ENCODE results near the gene ZCCHC8.
"Not testable (repeated sequence)": the region's sequence is repeated elsewhere in the genome, so short reads cannot be mapped to it uniquely, and the experiment has no call there.

ZCCHC8 gene

GRCh38 chr12:122473543-122474323, 27.0 kb downstream of the ZCCHC8 start:
- no peak for DNase-seq

- peak in 1 of 58 donors; percentile 29 for DNase-seq
Observed at GRCh38 chr12:122471324-122472226, 29.2 kb downstream of the ZCCHC8 start.

GRCh38 chr12:122470576-122470975, 30.2 kb downstream of the ZCCHC8 start:
- not testable (repeated sequence) for DNase-seq

DNA sequence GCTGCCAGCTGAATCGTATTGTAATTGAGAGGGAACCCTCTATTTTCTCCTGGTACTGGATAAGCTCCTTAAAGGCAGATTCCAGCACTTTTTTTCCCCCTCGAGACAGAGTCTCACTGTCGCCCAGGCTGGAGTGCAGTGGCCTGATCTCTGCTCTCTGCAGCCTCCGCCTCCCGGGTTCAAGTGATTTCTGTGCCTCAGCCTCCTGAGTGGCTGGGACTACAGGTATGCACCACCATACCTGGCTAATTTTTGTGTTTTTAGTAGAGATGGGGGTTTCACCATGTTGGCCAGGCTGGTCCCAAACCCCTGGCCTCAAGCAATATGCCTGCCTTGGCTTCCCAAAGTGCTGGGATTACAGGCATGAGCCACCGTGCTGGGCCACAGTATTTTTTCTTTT, 30.9 kb downstream of the ZCCHC8 start:
- not testable (repeated sequence) for DNase-seq

DNA sequence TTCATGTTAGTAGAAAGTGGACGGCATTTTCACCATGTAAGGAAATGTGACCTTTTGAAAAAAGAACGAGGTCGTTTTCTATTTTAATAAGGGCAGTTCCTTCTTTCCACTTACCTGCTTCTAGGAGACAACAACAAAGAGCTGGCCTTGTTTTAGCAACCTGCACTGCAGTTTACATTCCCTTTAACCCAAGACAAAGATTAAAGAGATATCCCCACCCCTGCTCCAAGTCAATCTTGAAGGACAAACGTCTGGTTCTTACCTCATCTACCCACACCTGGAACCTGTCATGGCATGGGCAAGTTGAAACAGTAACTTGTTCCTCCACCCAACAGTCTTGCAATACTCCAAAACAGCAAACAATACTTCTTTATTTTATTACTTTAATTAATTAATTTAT, 32.7 kb downstream of the ZCCHC8 start:
- no peak for DNase-seq

GRCh38 chr12:122464317-122465042, 36.3 kb downstream of the ZCCHC8 start:
- peak in 1 of 58 donors; percentile 0 for DNase-seq

DNA sequence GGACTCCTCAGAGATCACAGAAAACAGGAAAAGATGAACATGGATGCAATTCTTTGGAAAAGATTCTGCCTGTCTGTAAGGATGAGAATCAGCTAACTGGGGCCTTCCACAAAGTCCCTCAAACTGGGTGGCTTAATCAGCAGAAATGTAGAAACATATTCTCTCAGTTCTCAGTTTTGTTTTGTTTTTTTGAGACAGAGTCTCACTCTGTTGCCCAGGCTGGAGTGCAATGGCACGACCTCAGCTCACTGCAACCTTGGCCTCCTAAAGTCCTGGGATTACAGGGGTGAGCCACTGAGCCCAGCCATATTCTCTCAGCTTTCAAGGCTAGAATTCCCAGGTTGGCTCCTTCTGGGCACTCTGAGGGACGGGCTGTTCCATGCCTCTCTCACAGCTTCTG, 40.1 kb downstream of the ZCCHC8 start:
- no peak for DNase-seq

DNA sequence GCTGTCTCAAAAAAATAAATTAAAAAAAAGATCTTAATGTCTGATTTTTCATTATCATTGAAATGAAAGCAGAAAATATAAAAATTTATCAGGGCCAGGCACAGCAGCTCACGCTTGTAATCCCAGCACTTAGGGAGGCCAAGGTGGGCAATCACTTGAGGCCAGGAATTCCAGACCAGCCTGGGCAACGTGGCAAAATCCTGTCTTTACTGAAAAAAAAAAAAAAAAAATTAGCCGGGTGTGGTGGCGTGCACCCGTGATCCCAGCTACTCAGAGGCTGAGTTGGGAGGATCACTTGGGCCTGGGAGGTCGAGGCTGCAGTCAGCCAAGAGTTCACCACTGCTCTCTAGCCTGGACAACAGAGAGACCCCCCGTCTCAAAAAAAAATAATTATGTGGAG, 40.7 kb downstream of the ZCCHC8 start:
- DNase-seq = no peak

DNA sequence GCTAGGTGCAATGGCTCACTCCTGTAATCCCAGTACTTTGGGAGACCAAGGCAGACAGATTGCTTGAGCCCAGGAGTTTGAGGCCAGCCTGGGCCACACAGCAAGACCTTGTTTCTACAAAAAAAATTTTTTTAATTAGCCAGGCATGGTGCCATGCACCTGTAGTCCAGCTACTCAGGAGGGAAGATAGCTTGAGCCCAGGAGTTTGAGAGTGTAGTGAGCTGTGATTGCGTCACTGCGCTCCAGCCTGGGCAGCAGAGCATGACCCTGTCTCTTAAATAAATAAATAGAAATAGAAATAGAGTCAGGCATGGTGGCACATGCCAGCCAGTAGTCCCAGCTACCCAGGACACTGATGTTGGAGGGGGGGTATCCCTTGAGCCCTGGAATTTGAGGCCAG, 41.5 kb downstream of the ZCCHC8 start:
- no peak for DNase-seq

DNA sequence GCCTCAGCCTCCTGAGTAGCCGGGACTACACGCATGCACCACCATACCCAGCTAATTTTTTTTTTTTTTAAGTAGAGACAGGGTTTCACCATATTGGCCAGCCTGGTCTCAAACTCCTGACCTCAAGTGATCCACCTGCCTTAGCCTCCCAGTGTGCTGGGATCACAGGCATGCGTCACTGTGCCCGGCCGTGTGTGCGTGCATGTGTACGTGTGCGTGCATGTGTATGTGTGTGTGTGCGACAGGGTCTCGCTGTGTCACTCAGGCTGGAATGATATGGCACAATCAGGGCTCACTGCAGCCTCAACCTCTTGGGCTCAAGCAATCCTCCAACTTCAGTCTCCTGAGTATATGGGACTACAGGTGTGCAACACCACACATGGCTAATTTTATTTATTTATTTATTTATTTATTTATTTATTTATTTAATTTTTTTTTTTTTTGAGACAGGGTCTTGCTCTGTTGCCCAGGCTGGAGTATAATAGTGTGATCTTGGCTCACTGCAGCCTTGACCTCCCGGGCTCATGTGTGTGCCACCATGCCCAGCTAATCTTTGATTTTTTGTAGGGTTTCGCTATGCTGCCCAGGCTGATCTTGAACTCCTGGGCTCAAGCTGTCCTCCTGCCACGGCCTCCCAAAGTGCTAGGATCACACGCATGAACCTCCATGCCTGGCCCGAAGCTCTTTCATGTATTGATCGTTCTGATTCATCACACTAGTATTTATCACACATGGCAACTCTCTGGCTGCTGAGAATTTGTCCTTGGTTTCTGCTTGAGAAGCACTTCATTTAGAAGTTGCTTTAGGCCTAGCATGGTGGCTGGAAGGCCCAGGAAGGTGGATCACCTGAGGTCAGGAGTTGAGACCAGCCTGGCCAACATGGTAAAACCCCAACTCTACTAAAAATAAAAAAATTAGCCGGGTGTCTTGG, 42.4 kb downstream of the ZCCHC8 start:
- no peak for DNase-seq

DNA sequence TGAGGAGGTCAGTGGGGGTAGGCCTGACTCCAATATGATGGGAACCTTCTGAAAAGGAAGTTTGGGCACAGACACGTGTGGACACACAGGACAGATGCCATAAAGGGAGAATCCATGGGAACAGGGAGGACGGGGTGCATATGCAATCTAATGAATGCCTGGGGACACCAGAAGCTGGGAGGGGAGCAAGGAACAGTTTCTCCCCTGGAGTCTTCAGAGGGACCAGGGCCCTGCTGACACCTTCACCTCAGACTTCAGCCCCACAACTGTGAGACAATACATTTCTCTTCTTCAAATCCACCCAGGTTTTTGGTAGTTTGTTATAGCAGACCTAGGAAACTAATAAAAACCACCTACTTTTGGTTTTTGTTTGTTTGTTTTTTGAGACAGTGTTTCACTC, 43.1 kb downstream of the ZCCHC8 start:
- no peak for DNase-seq

DNA sequence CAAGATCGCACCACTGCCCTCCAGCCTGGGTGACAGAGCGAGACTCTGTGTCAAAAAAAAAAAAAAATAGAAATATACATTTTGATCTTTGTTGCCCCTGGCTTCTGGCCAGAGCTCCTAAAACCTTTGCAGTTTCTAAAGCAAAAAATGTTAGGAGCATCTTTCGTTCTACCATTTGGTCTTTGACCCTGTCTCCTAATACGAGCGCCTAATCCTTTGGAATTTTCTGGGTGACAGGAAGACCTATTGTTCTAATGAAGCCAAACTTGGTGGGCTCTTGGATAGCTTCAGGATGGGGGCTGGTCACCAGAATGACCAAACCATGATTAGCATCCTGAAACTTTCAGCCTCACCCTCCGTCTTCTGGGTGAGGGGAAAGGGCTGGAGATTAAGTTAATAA, 46.0 kb downstream of the ZCCHC8 start:
- no peak for DNase-seq

DNA sequence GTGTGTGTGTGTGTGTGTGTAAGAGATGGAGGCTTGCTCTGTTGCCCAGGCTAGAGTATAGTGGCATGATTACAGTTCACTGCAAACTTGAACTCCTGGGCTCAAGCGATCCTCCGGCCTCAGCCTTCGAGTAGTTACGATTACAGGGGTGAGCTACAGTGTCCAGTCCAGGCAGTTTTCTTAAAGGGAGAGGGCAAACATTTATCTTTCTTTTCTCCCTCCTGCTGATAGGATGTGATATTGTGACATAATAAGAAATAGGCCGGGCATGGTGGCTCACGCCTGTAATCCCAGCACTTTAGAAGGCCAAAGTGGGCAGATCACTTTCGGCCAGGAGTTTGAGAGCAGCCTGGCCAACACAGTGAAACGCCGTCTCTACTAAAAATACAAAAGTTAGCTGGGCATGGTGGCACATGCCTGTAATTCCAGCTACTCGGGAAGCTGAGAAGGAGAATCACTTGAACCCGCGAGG, 46.4 kb downstream of the ZCCHC8 start:
- no peak for DNase-seq

GRCh38 chr12:122452701-122453285, 47.9 kb downstream of the ZCCHC8 start:
- DNase-seq = no peak

- DNase-seq = no peak
Observed at GRCh38 chr12:122449317-122449716, 51.4 kb downstream of the ZCCHC8 start.

DNA sequence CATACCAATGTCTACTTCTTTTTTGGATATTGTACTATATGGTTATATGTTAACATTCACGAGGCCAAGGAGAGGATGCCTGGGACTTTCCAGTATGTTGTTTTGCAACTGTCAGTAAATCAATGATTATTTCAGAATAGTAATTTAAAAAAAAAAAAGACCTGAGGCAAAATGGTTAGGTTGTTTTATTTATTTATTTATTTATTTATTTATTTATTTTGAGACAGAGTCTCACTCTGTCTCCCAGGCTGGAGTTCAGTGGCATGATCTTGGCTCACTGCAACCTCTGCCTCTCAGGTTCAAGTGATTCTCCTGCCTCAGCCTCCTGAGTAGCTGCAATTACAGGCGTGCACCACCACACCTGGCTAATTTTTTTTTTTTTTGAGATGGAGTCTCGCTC, 52.9 kb downstream of the ZCCHC8 start:
- not testable (repeated sequence) for DNase-seq

DNA sequence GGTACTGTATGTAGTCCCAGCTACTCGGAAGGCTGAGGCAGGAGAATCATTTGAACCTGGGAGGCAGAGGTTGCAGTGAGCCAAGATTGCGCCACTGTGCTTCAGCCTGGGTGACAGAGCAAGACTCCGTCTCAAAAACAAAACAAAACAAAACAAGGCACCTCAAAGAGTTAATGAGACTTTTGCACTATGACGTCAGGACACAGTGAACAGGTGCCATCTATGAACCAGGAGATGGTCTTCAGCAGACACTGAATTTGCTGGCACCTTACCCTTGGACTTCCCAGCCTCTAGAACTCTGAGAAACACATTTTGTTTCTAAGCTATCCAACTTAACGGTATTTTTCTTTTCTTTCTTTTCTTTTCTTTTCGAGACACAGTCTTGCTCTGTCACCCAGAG, 54.3 kb downstream of the ZCCHC8 start:
- DNase-seq = not testable (repeated sequence)

DNA sequence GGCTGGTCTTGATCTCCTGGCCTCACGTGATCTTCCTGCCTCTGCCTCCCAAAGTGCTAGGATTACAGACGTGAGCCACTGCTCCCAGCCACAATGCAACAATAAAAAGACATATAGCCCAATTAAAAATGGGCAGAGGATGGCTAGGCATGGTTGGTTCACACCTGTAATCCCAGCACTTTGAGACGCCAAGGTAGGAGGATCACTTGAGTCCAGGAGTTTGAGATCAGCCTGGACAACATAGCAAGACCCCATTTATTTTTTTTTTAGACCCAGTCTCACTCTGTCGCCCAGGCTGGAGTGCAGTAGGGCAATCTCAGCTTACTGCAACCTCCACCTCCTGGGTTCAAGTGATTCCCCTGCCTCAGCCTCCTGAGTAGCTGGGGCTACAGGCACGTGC, 56.7 kb downstream of the ZCCHC8 start:
- not testable (repeated sequence) for DNase-seq

- DNase-seq = not testable (repeated sequence)
Observed at GRCh38 chr12:122438822-122439221, 61.9 kb downstream of the ZCCHC8 start.

DNA sequence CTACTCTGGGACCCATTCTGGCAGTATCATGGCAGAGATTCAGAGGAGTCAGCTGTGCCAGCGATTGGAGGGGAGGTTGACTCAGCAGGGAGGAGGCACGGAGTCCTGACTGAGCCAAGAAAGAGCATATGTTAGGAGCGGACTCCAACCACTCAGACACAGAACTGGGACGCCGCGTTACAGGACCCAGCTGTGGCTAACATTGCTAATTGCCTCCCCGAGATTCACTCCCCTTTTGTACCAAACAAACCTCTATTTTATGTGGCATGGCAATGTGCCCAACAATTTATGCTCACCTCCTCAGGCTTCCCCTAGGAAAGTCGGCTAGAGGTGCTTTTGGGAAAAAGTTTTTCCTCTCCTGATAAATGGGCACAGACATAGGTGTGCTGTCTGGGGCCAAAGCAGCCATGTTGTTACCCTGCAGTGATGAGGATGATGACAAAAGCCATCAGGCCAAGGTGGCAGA, 63.0 kb downstream of the ZCCHC8 start:
- peak in 53 of 58 donors; percentile 4 to 83 (median 48) for DNase-seq

All from anterior cingulate cortex (tissue), 58 donors.